H1 (cell line): ENCODE data around the gene DLG5. TPM values are rescaled to one million over a fixed set of nuclear protein-coding genes. Genes with fewer than 3 reads are reported as not detected.

Experiments used
- CBX8 ChIP-seq: fragments of 300-800, 300-1000 bp; sonication (generic); IDR thresholded peaks from 2 replicates; pipeline ENCODE4 v1.7.1; 2016; ENCODE audit warnings: low read depth, low read length, borderline replicate concordance
- HDAC6 ChIP-seq: IDR thresholded peaks from one replicate; pipeline ENCODE4 v1.7.1; 2012; ENCODE audit warnings: low read depth, mild to moderate bottlenecking, inconsistent platforms, low read length, moderate library complexity
- KDM5A ChIP-seq: fragments of 200-600 bp; IDR thresholded peaks from 2 replicates; pipeline ENCODE4 v1.7.1; 2012; ENCODE audit warnings: mild to moderate bottlenecking, low read length, inconsistent platforms, mixed read lengths
- TAF7 ChIP-seq: optimal IDR thresholded peaks from 2 replicates; pipeline ENCODE3; 2011; ENCODE audit warnings: low read depth, mild to moderate bottlenecking, inconsistent platforms, low read length, moderate library complexity, borderline replicate concordance
- TCF12 ChIP-seq: IDR thresholded peaks from 2 replicates; pipeline ENCODE4 v1.6.1; 2011; ENCODE audit warnings: low read depth, mild to moderate bottlenecking, low read length
- polyA plus RNA-seq, 7 experiments: library from polyadenylated mRNA; depleted of rRNA in 3 of 7; stranded (reverse) in 5 of 7; unstranded in 2 of 7; fragments of >200 nt in 5 of 7; fragments of 200-250 nt in 2 of 7; gene quantifications; 1 replicate in 5 of 7; 2 replicates in 1 of 7; 4 replicates in 1 of 7; pipeline versions ENCODE4 v1.2.1 to v1.2.3, GENCODE V29; 2011 to 2013; ENCODE audit warnings: missing spikeins in 2 of 7, mixed read lengths in 2 of 7
- total RNA-seq: library from RNA; stranded (reverse); fragmentation: NEBNext Ultra II Directional; extraction: Animal tissue kit (Norgen Biotek cat#: 25700); gene quantifications from 2 replicates; pipeline ENCODE4 v1.2.1, GENCODE V29; 2021

Gene DLG5
- total and polyA plus RNA-seq, 2 of the 8 experiments (the other 6 are each of a cell fraction or from before 2014, with no cell fraction given) = 15.6 to 71.4 TPM

- TF ChIP-seq TAF7 (no peak), TCF12 (no peak), KDM5A (no peak), HDAC6 (no peak), CBX8 (no peak)
Observed at GRCh38 chr10:77905781-77906180, 20.8 kb downstream of the DLG5 start (continued).
